Measurements from ENCODE around the gene TMEM35A. TPM values are rescaled to one million over a fixed set of nuclear protein-coding genes. Genes with fewer than 3 reads are reported as not detected.
"Not testable (repeated sequence)": the region's sequence is repeated elsewhere in the genome, so short reads cannot be mapped to it uniquely, and the experiment has no call there.

TMEM35A gene, protein sequence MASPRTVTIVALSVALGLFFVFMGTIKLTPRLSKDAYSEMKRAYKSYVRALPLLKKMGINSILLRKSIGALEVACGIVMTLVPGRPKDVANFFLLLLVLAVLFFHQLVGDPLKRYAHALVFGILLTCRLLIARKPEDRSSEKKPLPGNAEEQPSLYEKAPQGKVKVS
- total RNA-seq, result 0.30 TPM
- long read RNA-seq, result 0 reads

- intact Hi-C loops (cut with micrococcal nuclease), result no loop called here
- ATAC-seq, result peak; percentile 28
- no peak for DNase-seq
Observed at GRCh38 chrX:101078716-101079598, at the start of gene TMEM35A. TSS of gene TMEM35A (plus strand) at chrX:101078879. CDS start at chrX:101079003, 124 bp downstream.

- intact Hi-C loops (cut with micrococcal nuclease), result no loop called here
- DNase-seq, result no peak
Observed at GRCh38 chrX:101029665-101030064, 49.0 kb upstream of the TMEM35A start.

DNA sequence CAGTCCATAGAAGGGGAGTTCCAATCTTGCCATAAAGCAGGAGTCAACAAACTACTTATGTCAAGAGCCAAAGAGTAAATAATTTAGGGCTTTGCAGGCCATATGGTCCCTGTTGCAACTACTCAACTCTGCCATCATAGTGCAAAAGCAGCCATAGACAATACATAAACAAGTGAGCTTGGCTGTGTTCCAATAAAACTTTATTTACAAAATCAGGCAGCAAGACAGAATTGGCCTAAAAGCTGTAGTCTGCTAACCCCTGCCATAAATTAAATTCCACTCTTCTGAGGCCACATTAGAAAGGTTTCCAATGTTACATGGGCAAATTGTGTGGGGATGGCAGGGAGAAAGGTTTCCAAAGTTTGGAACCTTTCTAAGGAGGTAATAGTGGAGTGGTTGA is 41.4 kb upstream of the TMEM35A start:
- DNase-seq, result no peak
- ATAC-seq, result no peak
- intact Hi-C loops (cut with micrococcal nuclease), result no loop called here

More at GRCh38 chrX:101029665-101030064, 49.0 kb upstream of the TMEM35A start:
- ATAC-seq, result no peak

DNA sequence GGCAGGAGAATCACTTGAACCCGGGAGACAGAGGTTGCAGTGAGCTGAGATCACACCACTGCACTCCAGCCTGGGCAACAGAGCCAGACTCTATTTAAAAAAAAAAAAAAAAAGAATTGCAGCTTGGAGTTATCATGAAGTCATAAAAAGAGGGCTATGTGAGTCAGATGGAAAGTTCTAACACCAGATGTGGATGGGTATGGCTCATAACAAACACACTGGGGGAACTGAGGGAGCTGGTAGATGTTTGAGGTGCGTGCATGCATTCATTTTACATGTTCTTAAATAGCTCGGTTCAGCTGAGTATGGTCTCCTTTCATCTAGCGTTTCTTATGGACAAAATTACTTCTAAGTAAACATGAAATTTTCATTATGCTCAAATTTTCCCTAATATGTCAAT is 38.5 kb upstream of the TMEM35A start:
- intact Hi-C loops (cut with micrococcal nuclease), result no loop called here
- no peak for ATAC-seq
- no peak for DNase-seq

GRCh38 chrX:101051153-101051548 is 27.5 kb upstream of the TMEM35A start:
- no peak for DNase-seq
- no peak for ATAC-seq
- intact Hi-C loops (cut with micrococcal nuclease), result no loop called here

DNA sequence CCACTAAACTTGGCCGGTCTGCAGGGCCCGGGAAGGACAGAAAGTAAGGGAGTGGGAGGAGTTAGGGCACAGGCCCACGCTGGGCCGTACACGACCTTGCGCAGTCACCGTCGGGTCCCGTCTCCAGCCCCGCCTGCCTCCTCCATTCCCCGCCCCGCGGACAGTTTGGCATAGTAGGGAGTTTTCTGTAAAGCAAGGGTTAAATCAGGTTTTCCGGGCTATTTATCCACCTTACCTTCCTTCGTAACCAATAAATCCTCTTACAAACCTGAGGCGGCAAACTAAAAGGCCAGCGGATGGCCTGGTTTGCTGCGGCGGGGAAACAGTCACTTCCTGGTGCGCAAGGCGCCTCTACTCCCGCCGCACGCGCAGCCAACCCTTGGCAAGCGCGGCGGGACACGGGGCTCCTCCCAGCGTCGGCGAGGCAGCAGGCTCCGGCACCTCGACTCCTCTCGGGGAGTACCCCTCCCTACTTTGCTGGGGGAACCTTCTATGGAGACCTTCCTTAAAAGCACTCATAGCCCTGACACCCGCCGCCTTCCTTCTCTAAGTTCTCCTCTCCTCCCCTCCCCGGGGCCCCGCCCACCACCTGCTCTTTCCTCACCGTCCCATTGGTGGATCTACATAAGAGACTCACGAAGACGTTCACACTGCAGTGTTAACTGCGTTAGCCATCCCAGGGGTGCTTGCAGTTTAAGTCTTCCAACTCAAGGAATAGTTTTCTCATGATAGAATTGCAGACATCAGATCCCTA is 27.0 kb upstream of the TMEM35A start, which contains the start of gene TRMT2B:
TSS of gene TRMT2B (minus strand) at position 563 of the 754 bp plus-strand sequence. CDS start 9,822 bp downstream, outside the sequence.
- DNase-seq (peak; percentile 84), ATAC-seq (peak; percentile 99)
- intact Hi-C loops (cut with micrococcal nuclease), result no loop called here

GRCh38 chrX:101056551-101056950 is 22.1 kb upstream of the TMEM35A start:
- ATAC-seq; DNase-seq; intact Hi-C loops (cut with micrococcal nuclease): not testable (repeated sequence)

GRCh38 chrX:101057093-101057714 is 21.5 kb upstream of the TMEM35A start:
- no peak for ATAC-seq
- intact Hi-C loops (cut with micrococcal nuclease), result no loop called here
- DNase-seq, result no peak

GRCh38 chrX:101062176-101062575 is 16.5 kb upstream of the TMEM35A start:
- DNase-seq (no peak), ATAC-seq (no peak)
- intact Hi-C loops (cut with micrococcal nuclease), result no loop called here

DNA sequence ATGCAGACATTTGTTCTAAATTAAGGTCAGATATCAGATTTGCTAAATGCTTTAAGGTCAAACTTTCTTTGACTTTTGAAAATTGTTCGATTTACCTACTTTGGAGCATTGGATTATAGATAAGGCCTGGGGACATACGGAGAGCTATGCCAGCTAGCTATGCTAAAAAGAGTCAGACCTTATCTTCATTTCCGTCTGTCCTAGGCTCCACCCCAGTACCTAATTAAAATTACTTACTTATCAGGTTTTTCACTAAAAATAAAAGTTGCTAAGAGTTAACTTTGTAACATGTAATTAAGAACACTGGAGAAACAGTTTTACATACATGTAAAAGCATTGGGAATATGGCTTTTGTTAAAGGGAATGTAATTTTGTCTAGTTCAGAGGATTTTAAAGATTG is 7.1 kb upstream of the TMEM35A start:
- ATAC-seq, result no peak
- no peak for DNase-seq
- intact Hi-C loops (cut with micrococcal nuclease), result no loop called here

DNA sequence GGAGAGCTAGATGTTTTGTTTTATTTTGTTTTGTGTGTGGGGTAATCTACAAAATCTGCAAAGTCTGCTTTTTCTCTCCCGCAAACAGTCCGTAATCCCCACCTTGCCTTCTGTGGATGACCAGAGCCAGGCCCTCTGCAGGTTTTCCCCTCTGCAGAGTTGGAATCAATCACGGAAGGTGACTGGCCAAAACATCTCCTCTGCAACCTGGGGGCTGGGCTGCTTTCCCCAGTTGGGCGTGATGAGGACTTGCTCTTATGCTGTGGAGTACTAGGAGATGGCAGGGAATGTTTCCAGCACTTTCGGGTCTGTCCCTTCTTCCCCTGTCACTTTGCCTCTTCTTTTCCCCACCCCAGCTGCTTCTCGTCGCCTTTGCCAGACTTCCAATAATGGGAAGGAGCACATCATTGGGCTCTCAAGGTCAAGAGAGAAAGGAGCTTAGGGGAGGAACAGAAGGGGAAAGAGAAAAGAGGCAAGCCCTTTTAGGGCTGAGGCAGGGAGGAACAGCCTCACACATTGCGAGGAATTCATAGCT is 1.1 kb downstream of the TMEM35A start:
- no peak for ATAC-seq
- intact Hi-C loops (cut with micrococcal nuclease), result no loop called here

DNA sequence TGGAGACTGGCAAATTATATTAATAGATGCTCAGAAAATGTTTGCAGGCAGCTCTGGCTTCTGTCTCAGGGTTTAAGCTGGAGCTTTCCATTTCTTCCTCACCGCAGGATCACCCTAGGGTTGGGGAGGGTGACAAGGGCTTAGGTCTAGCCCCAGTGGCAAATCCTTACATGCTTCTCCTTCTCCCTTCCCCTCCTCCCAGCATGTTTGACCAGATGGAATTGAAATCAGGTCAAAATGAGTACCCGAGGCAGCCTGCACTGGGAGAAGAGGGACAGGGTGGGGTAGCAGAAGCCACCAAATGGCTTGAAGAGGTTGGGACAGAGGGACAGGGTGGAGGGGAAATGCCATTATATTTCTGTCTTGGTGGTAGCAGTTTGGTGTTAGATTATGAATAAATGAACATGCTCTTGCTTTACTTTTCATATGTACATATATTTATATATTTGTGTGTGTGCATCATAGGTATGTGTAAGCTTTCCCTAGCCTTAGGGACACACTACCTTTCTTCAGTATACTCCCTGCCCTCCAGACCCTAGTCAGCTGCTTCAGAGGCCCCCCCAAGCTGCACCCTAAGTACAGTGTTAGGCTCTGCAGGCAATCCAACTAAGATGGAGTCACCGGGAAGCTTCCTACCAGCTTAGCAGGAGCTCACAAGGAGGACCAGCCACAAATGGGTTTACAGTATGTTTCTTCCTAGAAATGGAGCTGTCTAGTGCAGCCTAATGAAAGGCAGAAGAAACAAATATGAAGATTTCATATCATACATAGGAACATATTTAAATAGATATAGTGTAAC is 1.8 kb downstream of the TMEM35A start:
- DNase-seq, result no peak
- ATAC-seq, result no peak
- intact Hi-C loops (cut with micrococcal nuclease), result no loop called here

More for the DNA sequence above, 1.1 kb downstream of the TMEM35A start:
- DNase-seq, result no peak

DNA sequence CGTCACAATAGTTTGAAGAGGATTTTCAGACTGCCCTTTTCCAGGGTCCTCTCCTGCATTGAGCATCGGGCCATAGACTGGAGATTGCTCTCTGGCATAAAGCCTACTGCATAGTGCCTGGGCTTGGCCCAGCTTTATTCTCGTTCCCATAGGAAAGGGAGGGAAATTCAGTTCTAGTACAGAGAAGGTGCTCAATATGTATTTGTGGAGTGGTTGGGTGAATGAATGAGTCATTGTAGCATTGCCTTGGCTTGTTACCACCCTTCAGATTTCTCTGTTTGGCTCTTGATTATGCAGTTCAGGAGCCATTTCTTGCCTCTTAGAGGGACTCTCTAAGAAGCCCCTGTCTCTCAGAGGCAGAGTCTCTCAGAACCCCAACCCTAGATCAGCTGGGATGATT is 2.6 kb downstream of the TMEM35A start:
- ATAC-seq (no peak), DNase-seq (no peak)
- intact Hi-C loops (cut with micrococcal nuclease), result no loop called here

GRCh38 chrX:101091817-101092216 is 13.1 kb downstream of the TMEM35A start:
- no peak for DNase-seq
- intact Hi-C loops (cut with micrococcal nuclease), result no loop called here
- no peak for ATAC-seq

GRCh38 chrX:101097546-101098453 is 19.1 kb downstream of the TMEM35A start, which contains the start of gene CENPI:
TSS of gene CENPI (plus strand) at chrX:101098204. CDS start at chrX:101101071, 2,867 bp downstream.
- peak; percentile 100 for ATAC-seq
- intact Hi-C loops (cut with micrococcal nuclease), result no loop called here

DNA sequence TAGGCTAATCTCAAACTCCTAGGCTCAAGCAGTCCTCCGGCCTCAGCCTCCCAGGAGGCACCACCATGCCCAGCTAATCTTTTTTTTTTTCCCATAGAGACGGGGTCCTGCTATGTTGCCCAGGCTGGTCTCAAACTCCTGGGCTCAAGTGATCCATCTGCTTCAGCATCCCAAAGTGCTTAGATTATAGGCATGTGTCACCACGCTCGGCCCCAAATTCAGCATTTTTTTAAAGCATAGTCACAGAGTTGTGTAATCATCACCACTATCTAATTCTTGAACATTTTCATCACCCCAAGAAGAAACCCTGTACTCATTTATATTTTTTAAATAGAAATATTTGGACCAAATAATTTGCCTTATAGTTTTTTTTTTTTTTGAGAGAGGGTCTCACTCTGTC is 29.6 kb downstream of the TMEM35A start:
- no peak for ATAC-seq
- no peak for DNase-seq
- intact Hi-C loops (cut with micrococcal nuclease), result no loop called here

More at GRCh38 chrX:101097546-101098453, 19.1 kb downstream of the TMEM35A start, which contains the start of gene CENPI:
- peak; percentile 94 for DNase-seq

DNA sequence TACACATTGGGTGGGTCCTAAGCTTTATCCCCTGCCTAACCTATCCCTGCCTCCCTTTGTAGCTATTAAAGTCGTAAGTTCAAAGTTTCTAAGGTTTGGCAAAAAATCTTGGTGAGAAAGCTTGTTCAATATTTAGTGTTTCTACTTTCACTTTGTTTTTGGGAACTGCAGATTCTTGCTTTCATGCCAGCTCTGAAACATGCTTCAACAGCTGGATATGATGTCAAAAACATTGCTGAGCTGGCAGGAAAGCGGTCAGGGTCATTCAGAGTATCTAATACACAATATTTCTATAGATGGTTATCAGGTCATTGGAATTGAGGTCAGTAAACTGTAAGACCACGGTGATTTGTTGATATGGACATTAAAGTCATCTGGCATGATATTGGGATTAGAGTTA is 39.0 kb downstream of the TMEM35A start:
- intact Hi-C loops (cut with micrococcal nuclease), result no loop called here
- DNase-seq (no peak), ATAC-seq (no peak)

All from left ventricle myocardium superior (tissue), 1 donor.